Measurements from ENCODE around the gene PAAF1.

Gene PAAF1

GRCh38 chr11:73968356-73968966, 91.7 kb downstream of the PAAF1 start:
- ATAC-seq (ENCODE audit: low read depth) = no peak
- Histone ChIP-seq H3K4me3 (ENCODE audit: severe bottlenecking) (no peak overlapping the region), H3K9me3 (ENCODE audit: severe bottlenecking) (no peaks in the 10 kb centered on the region), H3K27ac (ENCODE audit: poor library complexity, severe bottlenecking) (no peak overlapping the region), H3K27me3 (ENCODE audit: insufficient read depth, poor library complexity, severe bottlenecking) (no peaks in the 10 kb centered on the region), H3K36me3 (ENCODE audit: low read depth) (no peaks in the 10 kb centered on the region), H3K4me1 (ENCODE audit: insufficient read depth, poor library complexity, severe bottlenecking) (no peaks in the 10 kb centered on the region)
- no peak for TF ChIP-seq CTCF (IDR thresholded peaks at IDR 0.05; ENCODE audit: poor library complexity, severe bottlenecking)
- no peak for DNase-seq (ENCODE audit: low spot score)

- ATAC-seq (ENCODE audit: low read depth) = no peak
- H3K9me3 ChIP-seq (ENCODE audit: severe bottlenecking) = no peaks in the 10 kb centered on the region
- no peak for DNase-seq (ENCODE audit: low spot score)
- no peak overlapping the region for H3K4me3 ChIP-seq (ENCODE audit: severe bottlenecking)
- no peak overlapping the region for H3K27ac ChIP-seq (ENCODE audit: poor library complexity, severe bottlenecking)
- no peaks in the 10 kb centered on the region for H3K27me3 ChIP-seq (ENCODE audit: insufficient read depth, poor library complexity, severe bottlenecking)
- no peaks in the 10 kb centered on the region for H3K4me1 ChIP-seq (ENCODE audit: insufficient read depth, poor library complexity, severe bottlenecking)
- no peak for TF ChIP-seq CTCF (IDR thresholded peaks at IDR 0.05; ENCODE audit: poor library complexity, severe bottlenecking)
- no peaks in the 10 kb centered on the region for H3K36me3 ChIP-seq (ENCODE audit: low read depth)
Measured at GRCh38 chr11:73969091-73969490, 92.3 kb downstream of the PAAF1 start.

GRCh38 chr11:73969991-73970800, 93.4 kb downstream of the PAAF1 start:
- DNase-seq (ENCODE audit: low spot score) (no peak), ATAC-seq (ENCODE audit: low read depth) (no peak)
- no peaks in the 10 kb centered on the region for H3K4me1 ChIP-seq (ENCODE audit: insufficient read depth, poor library complexity, severe bottlenecking)
- H3K36me3 ChIP-seq (ENCODE audit: low read depth) = no peaks in the 10 kb centered on the region
- H3K4me3 ChIP-seq (ENCODE audit: severe bottlenecking) = no peak overlapping the region
- H3K27me3 ChIP-seq (ENCODE audit: insufficient read depth, poor library complexity, severe bottlenecking) = no peaks in the 10 kb centered on the region
- TF ChIP-seq CTCF (IDR thresholded peaks at IDR 0.05; ENCODE audit: poor library complexity, severe bottlenecking) = no peak
- no peaks in the 10 kb centered on the region for H3K9me3 ChIP-seq (ENCODE audit: severe bottlenecking)
- no peak overlapping the region for H3K27ac ChIP-seq (ENCODE audit: poor library complexity, severe bottlenecking)

- H3K9me3 ChIP-seq (ENCODE audit: severe bottlenecking) = no peaks in the 10 kb centered on the region
- no peak for TF ChIP-seq CTCF (IDR thresholded peaks at IDR 0.05; ENCODE audit: poor library complexity, severe bottlenecking)
- no peaks in the 10 kb centered on the region for H3K36me3 ChIP-seq (ENCODE audit: low read depth)
- no peak overlapping the region for H3K27ac ChIP-seq (ENCODE audit: poor library complexity, severe bottlenecking)
- H3K4me3 ChIP-seq (ENCODE audit: severe bottlenecking) = no peak overlapping the region
- H3K27me3 ChIP-seq (ENCODE audit: insufficient read depth, poor library complexity, severe bottlenecking) = no peaks in the 10 kb centered on the region
- ATAC-seq (ENCODE audit: low read depth) = no peak
- no peak for DNase-seq (ENCODE audit: low spot score)
- H3K4me1 ChIP-seq (ENCODE audit: insufficient read depth, poor library complexity, severe bottlenecking) = no peaks in the 10 kb centered on the region
Measured at GRCh38 chr11:73971175-73971719, 94.4 kb downstream of the PAAF1 start.
